ENCODE measurements around the gene SF1.

The SF1 gene

GRCh38 chr11:64801158-64801464, 22.8 kb upstream of the SF1 start:
- DNase-seq (ENCODE audit: low read depth): no peak

DNA sequence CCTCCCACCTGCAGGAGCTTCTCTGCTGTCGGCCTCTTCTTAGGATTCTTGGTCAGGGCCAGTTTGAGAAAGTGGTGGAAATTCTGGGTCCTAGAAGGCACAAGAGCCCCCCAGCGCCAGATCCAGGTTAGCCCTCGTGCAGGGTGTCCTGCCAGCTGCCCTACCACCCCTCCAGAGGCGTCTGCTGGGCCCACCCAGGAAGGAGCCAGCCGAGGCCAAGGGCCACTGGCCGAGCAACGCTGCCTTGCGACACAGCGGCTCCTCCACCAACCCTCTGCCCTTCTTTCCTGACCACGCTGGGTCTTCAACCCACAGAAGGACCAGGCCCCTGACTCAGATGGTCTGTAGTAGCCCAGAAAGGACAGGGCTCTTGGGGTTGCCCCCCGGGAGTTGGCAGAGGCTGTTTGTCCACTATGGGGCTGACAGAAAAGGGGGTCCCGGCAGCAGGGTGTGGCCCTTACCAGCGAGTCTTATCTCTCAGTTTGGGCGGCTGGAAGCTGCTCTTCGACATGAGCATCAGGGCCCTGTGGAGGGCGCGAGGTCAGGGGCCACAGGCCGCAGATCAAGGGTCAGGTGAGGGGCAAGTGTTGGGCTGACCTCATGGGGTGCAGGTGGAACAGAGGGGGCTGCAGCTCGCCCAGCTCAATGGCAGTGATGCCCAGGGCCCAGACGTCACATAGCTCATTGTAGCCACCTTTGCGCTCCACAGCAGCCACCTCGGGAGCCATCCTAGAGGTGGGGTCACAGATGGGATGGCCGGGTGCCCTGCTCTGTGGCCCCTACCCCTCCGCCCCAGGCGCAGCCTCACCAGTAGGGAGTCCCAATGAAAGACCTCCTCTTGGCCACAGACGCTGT, 22.2 kb upstream of the SF1 start:
- no peak for DNase-seq (ENCODE audit: low read depth)

DNA sequence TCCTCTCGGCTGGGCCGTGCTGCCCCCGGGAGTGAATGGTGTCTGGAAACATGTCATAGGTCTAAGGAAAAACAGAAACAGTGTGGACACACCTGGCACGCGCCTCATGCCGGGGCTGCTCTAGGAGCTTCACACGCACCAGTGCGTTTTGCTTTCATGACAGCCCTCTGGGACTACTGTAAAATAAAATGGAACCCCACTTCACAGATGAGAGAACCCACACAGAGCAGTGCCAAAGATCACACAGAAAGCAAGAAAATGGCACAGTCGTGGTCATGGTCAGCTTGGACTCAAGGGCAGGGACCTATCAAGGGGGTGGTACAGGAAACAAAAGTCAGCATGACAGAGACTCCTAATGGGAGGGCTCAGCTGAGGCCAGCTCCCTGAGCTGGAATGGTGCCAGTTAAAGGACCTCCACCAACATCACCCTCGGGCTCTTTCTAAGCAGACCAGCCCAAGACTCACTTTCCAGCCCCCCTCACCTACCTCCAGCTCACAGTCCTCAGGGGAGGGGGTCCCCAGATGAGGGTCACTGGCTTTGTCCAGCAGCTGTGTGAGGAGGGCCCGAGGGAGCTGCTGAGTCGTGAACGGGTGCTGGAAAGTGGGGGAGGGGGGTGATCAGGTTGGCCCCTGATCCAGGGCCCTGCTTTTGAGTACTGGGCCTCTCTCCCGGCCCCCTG, 21.4 kb upstream of the SF1 start:
- DNase-seq (ENCODE audit: low read depth): no peak

DNA sequence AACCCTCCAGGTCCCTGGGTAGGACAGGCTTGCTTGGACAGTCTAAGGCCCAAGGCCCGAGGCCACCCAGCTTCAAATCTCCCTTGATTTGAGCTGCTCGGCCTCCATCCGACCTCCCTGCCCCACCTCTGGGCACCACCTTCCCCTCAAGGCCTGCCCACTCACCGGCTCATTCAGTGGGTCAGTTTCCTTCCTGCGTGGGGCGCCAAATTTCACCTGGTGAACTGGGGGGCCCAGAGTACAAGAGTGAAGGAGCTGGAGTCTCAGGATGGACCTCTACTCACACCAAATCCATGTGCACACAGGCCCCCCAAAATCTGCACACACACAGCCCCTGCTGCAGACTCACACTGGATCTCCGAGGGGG, 20.9 kb upstream of the SF1 start:
- no peak for DNase-seq (ENCODE audit: low read depth)

DNA sequence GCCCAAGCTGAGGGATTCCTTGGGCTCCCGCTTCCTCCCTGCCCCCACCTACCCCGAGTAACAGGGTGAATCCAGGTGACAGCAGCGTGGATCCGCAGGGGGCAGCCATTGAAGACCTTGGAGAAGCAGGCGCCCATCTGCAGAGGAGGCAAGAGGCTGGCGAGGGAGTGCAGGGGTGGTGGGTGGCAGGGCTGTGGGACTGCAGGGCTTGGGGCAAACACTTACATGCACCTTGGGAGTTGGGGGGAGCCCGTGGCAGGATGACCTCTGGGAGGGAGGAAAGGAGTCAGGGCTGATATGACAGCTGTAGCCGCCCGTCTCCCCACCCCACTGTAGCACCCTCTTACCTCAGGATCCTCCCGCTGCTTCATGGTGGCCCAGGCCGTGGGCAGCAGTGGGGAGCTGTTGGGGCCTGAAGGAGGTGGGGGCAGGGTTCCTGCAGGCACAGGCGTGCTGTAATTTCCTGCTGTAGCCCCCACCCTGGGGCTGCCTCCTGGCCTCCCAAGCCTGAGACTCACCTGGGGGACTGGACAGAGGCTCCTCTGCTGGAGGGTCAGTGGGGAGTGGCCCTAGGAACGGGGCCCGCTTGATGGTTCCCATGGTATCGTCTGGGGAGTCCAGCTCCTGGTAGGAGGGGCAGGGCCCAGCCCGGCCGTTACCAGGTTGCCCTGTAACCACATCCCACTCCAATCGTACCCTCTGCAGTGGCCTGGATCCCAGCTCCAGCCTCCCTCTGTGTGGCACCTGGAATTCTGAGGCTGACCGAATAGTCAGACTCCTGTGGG, 18.6 kb upstream of the SF1 start:
- no peak for DNase-seq (ENCODE audit: low read depth)

- no peak for DNase-seq (ENCODE audit: low read depth)
Measured at GRCh38 chr11:64796047-64796756, 17.9 kb upstream of the SF1 start.

DNA sequence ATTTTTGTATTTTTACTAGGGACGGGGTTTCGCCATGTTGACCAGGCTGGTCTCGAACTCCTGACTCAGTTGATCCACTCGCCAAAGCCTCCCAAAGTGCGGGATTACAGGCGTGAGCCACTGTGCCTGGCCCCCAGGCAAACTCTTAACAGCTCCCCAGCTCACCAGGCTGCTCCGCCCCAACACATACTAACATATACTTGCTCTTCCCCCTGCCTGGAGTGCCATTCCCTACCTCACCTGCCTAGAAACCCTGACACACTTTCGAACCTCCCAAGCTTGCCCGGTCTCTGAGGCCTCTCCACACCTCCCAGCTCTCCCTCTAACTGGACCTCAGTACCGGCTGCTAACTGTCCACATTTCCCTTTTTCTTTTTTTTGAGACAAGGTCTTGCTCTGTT, 16.2 kb upstream of the SF1 start:
- no peak for DNase-seq (ENCODE audit: low read depth)

GRCh38 chr11:64793271-64794160, 15.2 kb upstream of the SF1 start:
- DNase-seq (ENCODE audit: low read depth): no peak

- no peak for DNase-seq (ENCODE audit: low read depth)
Measured at GRCh38 chr11:64792482-64792881, 14.1 kb upstream of the SF1 start.

DNA sequence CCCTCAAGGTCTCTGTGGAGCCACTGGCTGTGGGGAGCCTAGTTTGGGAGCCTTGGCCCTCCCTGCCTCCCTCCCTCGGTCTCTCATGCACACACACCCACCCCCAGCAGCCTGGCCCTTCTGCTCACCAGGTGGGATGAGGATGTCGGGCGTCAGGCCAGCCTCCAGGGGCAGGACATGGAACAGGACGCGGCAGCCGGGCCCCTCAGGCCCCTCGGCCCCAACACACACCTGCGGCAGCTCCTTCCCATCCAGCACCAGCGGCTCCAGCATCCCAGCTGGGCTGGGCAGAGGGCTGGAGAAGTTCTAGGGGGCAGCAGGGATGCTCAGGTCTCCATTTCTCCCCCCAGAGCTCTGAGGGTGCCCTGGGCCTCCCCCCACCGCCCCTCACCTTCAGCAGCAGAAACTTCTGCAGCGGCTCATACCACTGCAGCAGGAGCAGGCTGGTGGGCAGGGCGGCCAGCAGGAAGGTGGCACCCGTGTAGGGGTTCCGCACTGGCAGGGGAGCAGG, 13.5 kb upstream of the SF1 start:
- DNase-seq (ENCODE audit: low read depth): no peak

DNA sequence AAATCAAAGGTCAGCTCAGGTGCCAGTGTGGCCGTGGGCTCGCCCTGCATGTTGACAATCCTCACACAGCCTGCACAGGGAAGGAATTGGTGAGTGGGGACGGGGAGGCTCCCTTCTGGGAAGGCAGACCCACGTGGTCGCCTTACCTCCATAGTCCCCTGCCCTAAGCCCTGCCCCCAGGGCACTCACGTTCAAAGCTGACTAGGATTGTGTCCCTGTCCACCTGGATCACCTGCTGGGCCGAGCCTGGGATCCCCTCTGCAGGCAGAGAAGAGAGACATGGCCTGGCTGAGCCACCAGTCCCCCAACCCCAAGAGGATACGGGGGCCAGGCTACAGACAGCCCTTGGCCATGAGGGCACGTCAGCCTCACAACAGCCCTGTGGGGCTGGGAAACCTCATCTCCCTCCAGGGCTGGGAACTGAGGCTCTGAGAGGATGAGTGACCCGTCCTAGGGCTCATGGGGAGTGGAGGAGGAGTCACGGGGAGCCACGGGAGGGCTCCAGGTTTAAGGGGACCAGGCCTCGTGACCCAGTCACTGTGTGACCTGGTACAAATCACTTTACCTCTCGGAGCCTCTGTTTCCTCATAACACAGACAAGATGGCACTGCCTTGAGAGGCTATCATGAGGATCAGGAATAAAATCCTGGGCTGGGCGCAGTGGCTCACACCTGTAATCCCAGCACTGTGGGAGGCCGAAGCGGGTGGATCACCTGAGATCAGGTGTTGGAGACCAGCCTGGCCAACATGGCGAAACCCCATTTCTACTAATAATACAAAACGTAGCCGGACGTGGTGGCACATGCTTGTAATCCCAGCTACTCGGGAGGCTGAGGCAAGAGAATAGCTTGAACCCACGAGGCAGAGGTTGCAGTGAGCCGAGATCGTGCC, 12.1 kb upstream of the SF1 start:
- no peak for DNase-seq (ENCODE audit: low read depth)

GRCh38 chr11:64789331-64790204, 11.2 kb upstream of the SF1 start:
- no peak for DNase-seq (ENCODE audit: low read depth)

DNA sequence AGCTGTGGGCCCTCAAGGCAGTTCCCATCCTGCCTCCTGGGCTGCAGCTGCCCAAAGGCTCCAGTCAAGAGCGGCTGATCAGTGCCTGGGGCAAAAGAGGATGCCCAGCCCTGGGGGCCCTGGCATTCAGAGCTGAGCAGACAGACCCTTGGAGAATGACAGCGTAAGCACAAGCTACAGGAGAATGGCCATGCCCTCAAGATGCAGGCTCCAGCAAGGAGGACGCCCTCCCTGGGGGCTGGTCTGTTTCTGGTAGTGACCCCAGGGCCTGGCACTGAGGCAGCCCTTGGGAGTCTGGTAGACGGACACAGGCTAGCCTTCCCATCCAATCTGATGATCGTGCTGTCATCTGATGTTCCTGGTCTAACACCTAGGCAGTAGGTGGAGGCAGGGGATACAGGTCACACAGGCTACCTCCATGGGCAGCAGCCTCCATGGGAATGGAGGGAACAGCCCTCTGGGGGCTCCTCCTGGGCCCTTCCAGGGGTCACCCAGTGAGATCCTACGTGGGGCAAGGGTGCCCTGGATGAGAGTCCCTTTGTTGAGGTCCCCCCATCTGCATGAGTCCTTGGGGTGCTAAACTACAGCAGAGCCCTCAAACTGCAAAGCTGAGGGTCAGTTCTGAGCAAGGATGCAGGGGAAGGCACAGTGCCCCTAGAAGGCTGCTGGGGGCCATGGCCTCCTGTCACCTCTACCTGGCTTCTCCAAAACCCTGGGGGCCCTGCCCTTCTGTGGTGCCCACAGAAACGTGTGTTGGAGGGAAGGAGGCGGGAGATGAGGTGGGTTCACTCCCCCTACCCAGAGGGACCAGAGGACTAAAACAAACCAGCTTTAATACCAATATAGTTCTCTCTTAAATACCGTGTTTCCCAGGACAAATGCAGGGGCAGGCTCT, 10.2 kb upstream of the SF1 start:
- no peak for DNase-seq (ENCODE audit: low read depth)

- no peak for DNase-seq (ENCODE audit: low read depth)
Measured at GRCh38 chr11:64787526-64788320, 9.4 kb upstream of the SF1 start.

DNA sequence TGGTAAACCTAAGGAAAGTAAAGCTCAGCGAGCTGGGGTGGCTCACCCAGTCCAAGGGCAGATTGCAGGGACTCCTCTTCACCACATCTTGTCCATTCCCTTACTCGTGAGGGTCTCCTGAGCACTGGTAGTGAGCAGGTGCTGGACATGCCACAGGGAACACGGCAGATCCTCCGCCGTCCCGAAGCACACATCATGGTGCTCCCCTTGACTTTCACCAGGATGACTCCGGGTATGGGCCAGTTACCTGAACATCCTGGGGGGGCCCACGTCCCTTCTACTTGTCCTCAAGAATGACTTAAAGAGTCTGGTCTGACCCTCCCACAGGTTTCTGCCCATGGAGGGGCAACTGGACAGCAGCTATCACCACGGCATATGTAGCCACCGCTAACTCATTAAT, 8.0 kb upstream of the SF1 start:
- DNase-seq (ENCODE audit: low read depth): no peak

GRCh38 chr11:64784813-64785581, 6.7 kb upstream of the SF1 start:
- no peak for DNase-seq (ENCODE audit: low read depth)

GRCh38 chr11:64778223-64778472, 194 bp downstream of the SF1 start:
- no peak for DNase-seq (ENCODE audit: low read depth)

Measured in HS-5 (cell line).